ENCODE results near the gene CLEC16A.

The CLEC16A gene

DNA sequence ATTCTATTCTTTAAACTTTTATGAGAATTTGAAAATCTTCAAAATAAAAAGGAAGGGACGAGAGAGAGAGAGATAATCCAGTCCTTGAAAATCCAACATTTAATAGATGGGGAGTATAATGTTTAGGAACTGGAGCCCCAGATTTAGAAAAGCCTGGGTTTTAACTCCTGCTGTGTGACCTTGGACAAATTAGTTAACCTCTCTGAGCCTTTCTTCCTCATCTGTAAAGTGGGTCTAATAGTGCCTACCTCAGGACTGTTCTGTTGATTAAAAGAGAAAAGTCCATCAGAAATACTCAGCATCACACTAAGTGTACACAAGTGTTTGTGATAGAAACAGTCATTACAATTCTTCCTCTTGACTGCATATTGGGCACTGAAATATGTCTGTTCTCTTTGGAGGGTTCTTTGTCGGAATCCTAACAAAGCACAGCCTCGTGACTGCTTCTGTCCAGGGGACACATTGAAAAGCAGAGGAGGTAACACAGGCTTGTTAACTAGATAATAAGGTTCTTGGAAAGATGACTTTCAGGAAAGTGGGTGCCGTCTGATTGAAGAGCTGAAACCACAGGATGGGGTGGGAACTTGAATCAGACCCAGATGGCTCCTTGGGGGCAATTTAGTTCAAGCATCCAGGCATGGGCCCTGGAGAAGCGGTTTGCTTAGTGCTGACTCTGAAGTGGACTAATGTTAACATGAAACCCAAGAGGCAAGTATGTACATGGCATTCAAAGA lies 128.2 kb downstream of the CLEC16A start:
- no peaks in the 10 kb centered on the region for H3K9me2 ChIP-seq (replicated peaks; ENCODE audit: control insufficient read depth, low read length)
- no peak overlapping the region for H3K27ac ChIP-seq (ENCODE audit: low read depth, low read length)
- TF ChIP-seq, protein P1, sequence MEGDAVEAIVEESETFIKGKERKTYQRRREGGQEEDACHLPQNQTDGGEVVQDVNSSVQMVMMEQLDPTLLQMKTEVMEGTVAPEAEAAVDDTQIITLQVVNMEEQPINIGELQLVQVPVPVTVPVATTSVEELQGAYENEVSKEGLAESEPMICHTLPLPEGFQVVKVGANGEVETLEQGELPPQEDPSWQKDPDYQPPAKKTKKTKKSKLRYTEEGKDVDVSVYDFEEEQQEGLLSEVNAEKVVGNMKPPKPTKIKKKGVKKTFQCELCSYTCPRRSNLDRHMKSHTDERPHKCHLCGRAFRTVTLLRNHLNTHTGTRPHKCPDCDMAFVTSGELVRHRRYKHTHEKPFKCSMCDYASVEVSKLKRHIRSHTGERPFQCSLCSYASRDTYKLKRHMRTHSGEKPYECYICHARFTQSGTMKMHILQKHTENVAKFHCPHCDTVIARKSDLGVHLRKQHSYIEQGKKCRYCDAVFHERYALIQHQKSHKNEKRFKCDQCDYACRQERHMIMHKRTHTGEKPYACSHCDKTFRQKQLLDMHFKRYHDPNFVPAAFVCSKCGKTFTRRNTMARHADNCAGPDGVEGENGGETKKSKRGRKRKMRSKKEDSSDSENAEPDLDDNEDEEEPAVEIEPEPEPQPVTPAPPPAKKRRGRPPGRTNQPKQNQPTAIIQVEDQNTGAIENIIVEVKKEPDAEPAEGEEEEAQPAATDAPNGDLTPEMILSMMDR (IDR thresholded peaks at IDR 0.05; ENCODE audit: low read depth, low read length, poor library complexity, severe bottlenecking), result no peak
- TF ChIP-seq EZH2phosphoT487 (IDR thresholded peaks at IDR 0.05; ENCODE audit: borderline replicate concordance, low read length), result no peak
- H3K4me1 ChIP-seq (ENCODE audit: control insufficient read depth, low read length), result no peaks in the 10 kb centered on the region
- H3K79me2 ChIP-seq (ENCODE audit: control insufficient read depth, low read length), result no peaks in the 10 kb centered on the region
- no peaks in the 10 kb centered on the region for H3K9me3 ChIP-seq (ENCODE audit: control insufficient read depth, insufficient read depth, low read length)
- H3F3A ChIP-seq (ENCODE audit: control insufficient read depth, insufficient read depth), result 0 out of 2 replicates have a peak, but pooled peaks cover 2% of the 10 kb centered on the region
- no peaks in the 10 kb centered on the region for H4K20me1 ChIP-seq (ENCODE audit: control insufficient read depth, insufficient read depth, low read depth, low read length)
- H3K4me3 ChIP-seq (ENCODE audit: low read length), result no peak overlapping the region
- H3K36me3 ChIP-seq (ENCODE audit: control insufficient read depth, low read length), result no peaks in the 10 kb centered on the region; the same call in 1 of the 2 replicates
- H3K4me2 ChIP-seq (ENCODE audit: low read length), result no peak overlapping the region
- no peaks in the 10 kb centered on the region for H3K27me3 ChIP-seq (ENCODE audit: control insufficient read depth, low read length)

DNA sequence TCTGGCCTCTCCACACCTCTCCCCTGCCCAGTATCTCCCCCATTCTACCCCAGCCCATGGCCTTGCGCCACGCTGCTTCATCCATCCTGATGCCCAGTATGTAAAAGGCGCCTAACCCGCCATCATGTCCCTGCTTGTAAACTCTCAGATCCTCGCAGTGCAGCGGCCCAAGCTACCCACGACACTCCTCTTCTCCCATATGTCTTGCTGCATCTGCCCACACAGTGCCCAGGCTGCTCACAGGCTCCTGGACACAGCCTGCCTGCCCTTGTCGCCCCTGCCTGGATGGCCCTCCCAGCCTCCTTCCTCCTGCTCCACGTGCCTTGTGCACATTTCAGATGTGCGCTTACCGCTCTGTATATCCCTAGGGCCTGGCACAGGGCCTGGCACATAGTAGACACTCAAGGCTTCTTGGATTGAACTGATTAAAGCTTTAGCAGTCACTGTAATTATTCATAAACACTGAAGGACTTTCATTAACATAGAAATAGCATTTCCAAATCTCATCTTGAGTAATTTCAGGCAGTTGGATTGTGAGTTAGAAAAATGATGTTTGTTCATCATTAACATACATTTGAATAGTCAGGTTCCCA lies 129.1 kb downstream of the CLEC16A start:
- Histone ChIP-seq H3K27ac (ENCODE audit: low read depth, low read length) (no peak overlapping the region), H3K36me3 (ENCODE audit: control insufficient read depth, low read length) (no peaks in the 10 kb centered on the region; the same call in 1 of the 2 replicates), H3K4me1 (ENCODE audit: control insufficient read depth, low read length) (no peaks in the 10 kb centered on the region), H3K4me2 (ENCODE audit: low read length) (no peak overlapping the region), H3K79me2 (ENCODE audit: control insufficient read depth, low read length) (no peaks in the 10 kb centered on the region), H3K4me3 (ENCODE audit: low read length) (no peak overlapping the region), H3K9me2 (replicated peaks; ENCODE audit: control insufficient read depth, low read length) (no peaks in the 10 kb centered on the region), H4K20me1 (ENCODE audit: control insufficient read depth, insufficient read depth, low read depth, low read length) (no peaks in the 10 kb centered on the region), H3F3A (ENCODE audit: control insufficient read depth, insufficient read depth) (0 out of 2 replicates have a peak, but pooled peaks cover 2% of the 10 kb centered on the region), H3K27me3 (ENCODE audit: control insufficient read depth, low read length) (no peaks in the 10 kb centered on the region), H3K9me3 (ENCODE audit: control insufficient read depth, insufficient read depth, low read length) (no peaks in the 10 kb centered on the region)
- TF ChIP-seq, protein P1 (IDR thresholded peaks at IDR 0.05; ENCODE audit: low read depth, low read length, poor library complexity, severe bottlenecking), result no peak
- TF ChIP-seq EZH2phosphoT487 (IDR thresholded peaks at IDR 0.05; ENCODE audit: borderline replicate concordance, low read length), result no peak

DNA sequence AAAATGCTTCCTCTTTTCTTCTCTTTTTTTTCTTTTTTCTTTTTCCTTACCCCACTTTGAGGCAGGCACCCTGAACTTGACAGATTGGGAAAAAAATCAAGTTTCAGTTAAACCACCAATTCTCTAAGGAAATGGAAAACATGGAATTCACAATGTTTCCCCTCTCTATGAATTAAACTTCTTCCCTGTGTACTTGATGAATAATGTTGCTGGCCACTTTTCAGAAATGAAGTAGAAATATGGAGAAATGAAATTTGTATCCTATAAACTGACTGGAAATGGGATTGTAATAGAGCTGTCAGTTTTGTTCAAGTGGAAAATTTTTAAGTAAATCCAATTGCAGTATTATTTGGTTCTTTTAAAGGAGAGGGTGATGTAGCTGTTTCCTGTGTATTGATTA lies 129.8 kb downstream of the CLEC16A start:
- Histone ChIP-seq H3K9me2 (replicated peaks; ENCODE audit: control insufficient read depth, low read length) (no peaks in the 10 kb centered on the region), H3F3A (ENCODE audit: control insufficient read depth, insufficient read depth) (0 out of 2 replicates have a peak, but pooled peaks cover 2% of the 10 kb centered on the region), H3K4me2 (ENCODE audit: low read length) (no peak overlapping the region), H3K4me3 (ENCODE audit: low read length) (no peak overlapping the region), H3K27ac (ENCODE audit: low read depth, low read length) (no peak overlapping the region), H4K20me1 (ENCODE audit: control insufficient read depth, insufficient read depth, low read depth, low read length) (no peaks in the 10 kb centered on the region), H3K9me3 (ENCODE audit: control insufficient read depth, insufficient read depth, low read length) (no peaks in the 10 kb centered on the region), H3K36me3 (ENCODE audit: control insufficient read depth, low read length) (no peaks in the 10 kb centered on the region; the same call in 1 of the 2 replicates), H3K79me2 (ENCODE audit: control insufficient read depth, low read length) (no peaks in the 10 kb centered on the region), H3K4me1 (ENCODE audit: control insufficient read depth, low read length) (no peaks in the 10 kb centered on the region), H3K27me3 (ENCODE audit: control insufficient read depth, low read length) (no peaks in the 10 kb centered on the region)
- TF ChIP-seq, protein P1 (IDR thresholded peaks at IDR 0.05; ENCODE audit: low read depth, low read length, poor library complexity, severe bottlenecking), result no peak
- TF ChIP-seq EZH2phosphoT487 (IDR thresholded peaks at IDR 0.05; ENCODE audit: borderline replicate concordance, low read length), result no peak
